ENCODE measurements around the gene UGP2.

UGP2 gene

GRCh38 chr2:63827749-63828148 is 13.9 kb upstream of the UGP2 start:
- Histone ChIP-seq H3K27me3 (ENCODE audit: insufficient read depth, poor library complexity, severe bottlenecking) (no peaks in the 10 kb centered on the region), H3K27ac (replicated peaks) (no peak overlapping the region), H3K4me3 (replicated peaks; ENCODE audit: insufficient read depth, low read length) (no peak overlapping the region)
- DNase-seq (ENCODE audit: low read depth in 1 of 2, low spot score in 1 of 2) = no peak
- TF ChIP-seq GABPA (IDR thresholded peaks at IDR 0.05; ENCODE audit: low read depth) (no peak), SPI1 (IDR thresholded peaks at IDR 0.05; ENCODE audit: borderline replicate concordance, low read depth) (no peak), CTCF (IDR thresholded peaks at IDR 0.05; ENCODE audit: insufficient read depth, low read length) (no peak), REST (IDR thresholded peaks at IDR 0.05; ENCODE audit: insufficient replicate concordance, low read depth) (no peak), POLR2AphosphoS5 (IDR thresholded peaks at IDR 0.05; ENCODE audit: low read depth) (no peak)

GRCh38 chr2:63831176-63831575 is 10.5 kb upstream of the UGP2 start:
- TF ChIP-seq REST (IDR thresholded peaks at IDR 0.05; ENCODE audit: insufficient replicate concordance, low read depth) = no peak
- no peak for TF ChIP-seq GABPA (IDR thresholded peaks at IDR 0.05; ENCODE audit: low read depth)
- TF ChIP-seq SPI1 (IDR thresholded peaks at IDR 0.05; ENCODE audit: borderline replicate concordance, low read depth) = no peak
- no peak for TF ChIP-seq POLR2AphosphoS5 (IDR thresholded peaks at IDR 0.05; ENCODE audit: low read depth)
- no peak for TF ChIP-seq CTCF (IDR thresholded peaks at IDR 0.05; ENCODE audit: insufficient read depth, low read length)
- H3K27ac ChIP-seq (replicated peaks) = no peak overlapping the region
- DNase-seq (ENCODE audit: low read depth in 1 of 2, low spot score in 1 of 2) = no peak
- H3K4me3 ChIP-seq (replicated peaks; ENCODE audit: insufficient read depth, low read length) = no peak overlapping the region
- H3K27me3 ChIP-seq (ENCODE audit: insufficient read depth, poor library complexity, severe bottlenecking) = no peaks in the 10 kb centered on the region

- Histone ChIP-seq H3K27ac (replicated peaks) (no peak overlapping the region), H3K27me3 (ENCODE audit: insufficient read depth, poor library complexity, severe bottlenecking) (no peaks in the 10 kb centered on the region), H3K4me3 (replicated peaks; ENCODE audit: insufficient read depth, low read length) (no peak overlapping the region)
- no peak for DNase-seq (ENCODE audit: low read depth in 1 of 2, low spot score in 1 of 2)
- TF ChIP-seq REST (IDR thresholded peaks at IDR 0.05; ENCODE audit: insufficient replicate concordance, low read depth) = no peak
- no peak for TF ChIP-seq GABPA (IDR thresholded peaks at IDR 0.05; ENCODE audit: low read depth)
- TF ChIP-seq SPI1 (IDR thresholded peaks at IDR 0.05; ENCODE audit: borderline replicate concordance, low read depth) = no peak
- no peak for TF ChIP-seq POLR2AphosphoS5 (IDR thresholded peaks at IDR 0.05; ENCODE audit: low read depth)
- TF ChIP-seq CTCF (IDR thresholded peaks at IDR 0.05; ENCODE audit: insufficient read depth, low read length) = no peak
Measured at GRCh38 chr2:63834401-63834800, 7.3 kb upstream of the UGP2 start.

Data from HL-60 (cell line).